Ammon's horn (tissue), 1 donor: ENCODE measurements around the gene SNAP91.
"Not testable (repeated sequence)": the region's sequence is repeated elsewhere in the genome, so short reads cannot be mapped to it uniquely, and the experiment has no call there.

Experiments
- DNase-seq: peaks from one replicate; pipeline ENCODE4 v3.0.0-alpha.2; 2016; ENCODE audit warnings: low spot score

Gene SNAP91, protein sequence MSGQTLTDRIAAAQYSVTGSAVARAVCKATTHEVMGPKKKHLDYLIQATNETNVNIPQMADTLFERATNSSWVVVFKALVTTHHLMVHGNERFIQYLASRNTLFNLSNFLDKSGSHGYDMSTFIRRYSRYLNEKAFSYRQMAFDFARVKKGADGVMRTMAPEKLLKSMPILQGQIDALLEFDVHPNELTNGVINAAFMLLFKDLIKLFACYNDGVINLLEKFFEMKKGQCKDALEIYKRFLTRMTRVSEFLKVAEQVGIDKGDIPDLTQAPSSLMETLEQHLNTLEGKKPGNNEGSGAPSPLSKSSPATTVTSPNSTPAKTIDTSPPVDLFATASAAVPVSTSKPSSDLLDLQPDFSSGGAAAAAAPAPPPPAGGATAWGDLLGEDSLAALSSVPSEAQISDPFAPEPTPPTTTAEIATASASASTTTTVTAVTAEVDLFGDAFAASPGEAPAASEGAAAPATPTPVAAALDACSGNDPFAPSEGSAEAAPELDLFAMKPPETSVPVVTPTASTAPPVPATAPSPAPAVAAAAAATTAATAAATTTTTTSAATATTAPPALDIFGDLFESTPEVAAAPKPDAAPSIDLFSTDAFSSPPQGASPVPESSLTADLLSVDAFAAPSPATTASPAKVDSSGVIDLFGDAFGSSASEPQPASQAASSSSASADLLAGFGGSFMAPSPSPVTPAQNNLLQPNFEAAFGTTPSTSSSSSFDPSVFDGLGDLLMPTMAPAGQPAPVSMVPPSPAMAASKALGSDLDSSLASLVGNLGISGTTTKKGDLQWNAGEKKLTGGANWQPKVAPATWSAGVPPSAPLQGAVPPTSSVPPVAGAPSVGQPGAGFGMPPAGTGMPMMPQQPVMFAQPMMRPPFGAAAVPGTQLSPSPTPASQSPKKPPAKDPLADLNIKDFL

GRCh38 chr6:83708970-83709747 is at the start of gene SNAP91:
Gene SNAP91 (minus strand): TSS chr6:83709101. CDS start chr6:83707927, 1,174 bp downstream.
- peak; percentile 84 for DNase-seq

GRCh38 chr6:83758533-83758932 is 49.6 kb upstream of the SNAP91 start:
- no peak for DNase-seq

DNA sequence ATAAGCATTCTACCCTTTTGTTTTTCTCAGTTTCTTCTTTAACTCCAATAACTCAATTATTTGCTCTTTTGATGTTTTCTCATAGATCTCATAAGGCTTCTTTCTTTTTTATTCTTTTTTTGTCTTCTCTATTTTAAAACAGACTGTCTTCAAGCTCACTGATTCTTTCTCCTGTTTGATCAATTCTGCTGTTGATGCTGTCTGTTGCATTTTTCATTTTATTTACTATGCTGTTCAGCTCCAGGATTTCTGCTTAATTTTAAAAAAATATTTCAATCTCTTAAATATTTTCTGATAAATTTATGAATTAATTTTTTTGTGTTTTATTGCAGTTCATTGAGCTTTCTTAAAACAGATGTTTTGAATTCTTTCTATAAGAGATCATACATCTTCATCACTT is 48.1 kb upstream of the SNAP91 start:
- DNase-seq: no peak

DNA sequence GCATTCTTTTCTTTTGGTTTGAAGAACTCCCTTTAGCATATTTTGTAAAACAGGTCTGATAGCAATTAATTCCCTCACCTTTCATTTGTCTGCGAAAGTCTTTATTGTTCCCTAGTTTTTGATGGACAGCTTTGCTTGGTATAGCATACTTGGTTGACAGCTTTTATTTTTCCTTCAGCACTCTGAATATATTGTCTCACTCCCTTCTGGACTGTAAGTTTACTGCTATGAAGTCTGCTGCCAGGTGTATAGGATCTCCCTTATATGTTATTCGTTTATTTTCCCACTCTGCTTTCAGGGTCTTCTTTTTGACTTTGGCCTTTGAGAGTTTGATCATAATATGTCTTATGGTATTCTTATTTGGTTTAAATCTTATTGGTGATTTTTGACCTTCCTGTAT is 47.7 kb upstream of the SNAP91 start:
- DNase-seq: no peak

DNA sequence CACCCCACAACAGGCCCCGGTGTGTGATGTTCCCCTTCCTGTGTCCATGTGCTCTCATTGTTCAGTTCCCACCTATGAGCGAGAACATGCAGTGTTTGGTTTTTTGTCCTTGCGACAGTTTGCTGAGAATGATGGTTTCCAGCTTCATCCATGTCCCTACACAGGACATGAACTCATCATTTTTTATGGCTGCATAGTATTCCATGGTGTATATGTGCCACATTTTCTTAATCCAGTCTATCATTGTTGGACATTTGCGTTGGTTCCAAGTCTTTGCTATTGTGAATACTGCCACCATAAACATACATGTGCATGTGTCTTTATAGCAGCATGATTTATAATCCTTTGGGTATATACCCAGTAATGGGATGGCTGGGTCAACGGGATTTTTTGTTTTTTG is 43.5 kb upstream of the SNAP91 start:
- DNase-seq: not testable (repeated sequence)

DNA sequence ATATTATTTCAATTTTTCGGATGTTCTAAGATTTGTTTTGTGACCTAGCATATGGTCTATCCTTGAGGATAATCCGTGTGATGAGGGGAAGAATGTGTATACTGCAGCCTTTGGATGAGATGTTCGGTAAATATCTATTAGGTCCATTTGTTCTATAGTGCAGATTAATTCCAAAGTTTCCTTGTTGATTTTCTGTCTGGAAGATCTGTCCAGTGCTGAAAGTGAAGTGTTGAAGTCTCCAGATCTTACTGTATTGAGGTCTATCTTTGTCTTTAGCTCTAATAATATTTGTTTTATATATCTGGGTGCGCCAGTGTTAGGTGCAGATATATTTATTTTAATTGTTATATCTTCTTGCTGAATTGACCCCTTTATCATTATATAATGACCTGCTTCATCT is 32.2 kb upstream of the SNAP91 start:
- no peak for DNase-seq

- DNase-seq: peak; percentile 7
Measured at GRCh38 chr6:83735461-83735860, 26.6 kb upstream of the SNAP91 start.

DNA sequence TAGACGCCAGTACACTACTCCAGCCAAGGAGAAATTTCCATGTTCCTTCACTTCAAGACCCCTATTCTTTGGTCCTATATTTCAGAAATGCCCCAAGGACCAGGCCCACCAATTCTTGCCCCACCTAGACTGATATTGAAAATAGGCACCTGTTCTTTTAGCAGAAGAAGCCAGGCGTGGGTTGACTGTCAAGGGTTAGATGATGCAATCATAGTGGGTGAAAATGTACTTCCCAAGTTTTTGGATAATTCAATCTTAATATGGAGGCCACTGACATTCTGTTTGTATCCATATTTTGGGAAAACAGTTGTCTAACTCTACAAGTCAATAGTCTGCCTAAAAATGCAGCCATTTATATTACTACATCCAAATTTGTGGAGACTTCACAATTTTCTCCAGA is 21.0 kb upstream of the SNAP91 start:
- DNase-seq: no peak

GRCh38 chr6:83722876-83723275 is 14.0 kb upstream of the SNAP91 start:
- no peak for DNase-seq

GRCh38 chr6:83717809-83718208 is 8.9 kb upstream of the SNAP91 start:
- no peak for DNase-seq

- no peak for DNase-seq
Measured at GRCh38 chr6:83711958-83712357, 3.1 kb upstream of the SNAP91 start.

DNA sequence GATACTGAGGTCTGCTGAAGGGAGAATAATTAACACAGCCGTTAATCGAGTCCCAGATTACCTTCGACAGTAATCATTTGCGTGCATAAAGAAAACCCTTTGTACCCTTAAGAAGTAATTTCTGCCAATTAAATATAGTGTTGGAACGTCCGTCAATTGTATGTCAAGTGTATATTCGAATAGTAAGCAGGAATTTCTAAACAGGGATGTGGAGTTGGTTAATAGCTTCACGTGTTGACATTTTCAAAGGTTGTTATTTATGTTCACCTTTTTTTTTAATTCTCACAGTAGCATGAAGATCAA is 798 bp upstream of the SNAP91 start:
- no peak for DNase-seq

GRCh38 chr6:83708546-83708969 is 343 bp downstream of the SNAP91 start:
- DNase-seq: peak; percentile 18

- DNase-seq: peak; percentile 65
Measured at GRCh38 chr6:83707829-83708545, 914 bp downstream of the SNAP91 start.

- DNase-seq: peak; percentile 20
Measured at GRCh38 chr6:83702749-83703148, 6.2 kb downstream of the SNAP91 start.

GRCh38 chr6:83702077-83702476 is 6.8 kb downstream of the SNAP91 start:
- no peak for DNase-seq

- no peak for DNase-seq
Measured at GRCh38 chr6:83696674-83697073, 12.2 kb downstream of the SNAP91 start.

DNA sequence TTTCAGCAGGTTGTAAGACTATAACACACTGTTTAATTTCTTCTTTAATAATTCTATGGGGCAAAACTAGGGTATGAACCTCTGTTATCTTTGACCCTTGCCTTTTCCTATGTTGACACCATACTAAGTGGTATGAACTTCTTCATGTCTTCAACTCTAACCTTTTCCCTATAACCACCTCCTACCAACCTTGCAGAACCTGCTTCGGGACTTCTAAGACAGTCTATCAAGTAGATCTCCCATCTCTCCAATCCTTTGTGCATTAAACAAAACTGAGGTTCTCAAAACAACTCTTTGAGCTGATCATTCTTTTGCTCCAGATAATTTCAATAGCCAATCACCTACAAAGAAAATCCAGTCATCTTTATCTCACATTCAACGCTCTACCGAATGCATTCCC is 23.4 kb downstream of the SNAP91 start:
- DNase-seq: no peak

GRCh38 chr6:83677791-83678190 is 31.1 kb downstream of the SNAP91 start:
- no peak for DNase-seq

- DNase-seq: no peak
Measured at GRCh38 chr6:83637953-83638352, 70.9 kb downstream of the SNAP91 start.

DNA sequence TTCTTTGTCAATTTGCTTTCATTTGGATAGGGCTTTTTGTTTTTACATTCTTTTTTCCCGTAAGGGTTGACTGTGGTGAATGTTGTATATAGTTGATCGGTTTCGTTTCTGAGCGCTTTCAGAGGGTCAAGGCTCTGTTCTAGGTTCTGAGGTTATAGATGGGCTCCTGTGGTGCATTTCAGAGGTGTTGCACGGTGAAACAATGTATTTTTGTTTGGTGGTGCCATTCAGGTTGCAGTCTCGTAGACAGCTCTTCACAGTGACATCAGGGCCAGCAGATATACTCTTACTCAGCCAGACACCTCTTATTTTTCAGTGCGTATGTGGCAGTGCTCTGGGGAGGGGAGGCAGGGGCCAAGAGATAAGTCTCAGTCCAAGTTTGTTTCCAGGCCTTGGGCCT is 72.1 kb downstream of the SNAP91 start:
- DNase-seq: no peak

DNA sequence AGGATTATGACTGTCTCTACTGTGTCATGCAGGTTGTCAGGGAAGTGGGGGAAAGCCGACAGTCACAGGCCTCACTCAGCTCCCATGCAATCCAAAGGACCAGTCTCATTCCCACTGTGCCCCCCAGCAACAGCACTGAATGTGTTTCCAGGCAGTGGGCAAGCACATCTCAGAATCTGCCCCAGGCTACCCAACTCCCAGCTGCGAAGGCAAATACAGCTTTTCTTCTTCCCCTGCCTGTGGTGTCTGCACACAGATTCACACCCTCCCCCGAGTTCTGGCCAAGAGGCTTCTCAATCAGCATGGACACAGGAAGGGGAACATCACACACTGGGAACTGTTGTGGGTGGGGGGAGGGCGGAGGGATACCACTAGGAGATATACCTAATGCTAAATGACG is 75.3 kb downstream of the SNAP91 start:
- no peak for DNase-seq
